Skeletal muscle tissue (tissue), 4 donors: ENCODE results near the gene ADIPOR1. TPM values are rescaled to one million over a fixed set of nuclear protein-coding genes. Genes with fewer than 3 reads are reported as not detected.
"Not testable (repeated sequence)": the region's sequence is repeated elsewhere in the genome, so short reads cannot be mapped to it uniquely, and the experiment has no call there.

Experiments
- H3K27ac ChIP-seq: one replicate; pipeline ENCODE4 v1.7.0; 2013; ENCODE audit warnings: mild to moderate bottlenecking, low read depth, low read length, inconsistent platforms
- H3K27me3 ChIP-seq, 3 donors: one replicate each; pipeline ENCODE4 v1.7.0; 2013; ENCODE audit warnings: low read length in 3 of 3; ENCODE audit not compliant: control insufficient read depth in 3 of 3, insufficient read depth in 3 of 3
- H3K36me3 ChIP-seq, 3 donors: one replicate each; pipeline ENCODE4 v1.7.0; 2013; ENCODE audit warnings: low read length in 3 of 3; ENCODE audit not compliant: control insufficient read depth in 3 of 3, insufficient read depth in 3 of 3
- H3K4me1 ChIP-seq, 3 donors: one replicate each; pipeline ENCODE4 v1.7.0; 2013; ENCODE audit warnings: low read length in 3 of 3, mild to moderate bottlenecking in 3 of 3; ENCODE audit not compliant: control insufficient read depth in 3 of 3, insufficient read depth in 3 of 3
- H3K4me3 ChIP-seq, 3 donors: one replicate each; pipeline ENCODE4 v1.7.0; 2013; ENCODE audit warnings: low read length in 3 of 3
- H3K9ac ChIP-seq, 3 donors: one replicate each; pipeline ENCODE4 v1.7.0; 2013; ENCODE audit warnings: low read length in 3 of 3, mild to moderate bottlenecking in 3 of 3, moderate library complexity in 2 of 3, low read depth in 1 of 3
- H3K9me3 ChIP-seq, 3 donors: one replicate each; pipeline ENCODE4 v1.7.0; 2013; ENCODE audit warnings: low read length in 3 of 3; ENCODE audit not compliant: control insufficient read depth in 3 of 3
- total RNA-seq: library from RNA; depleted of rRNA; stranded (reverse); fragments of >200 nt; gene quantifications from one replicate; pipeline ENCODE4 v1.2.3, GENCODE V29; 2014
- donor health status: Osteomylitis.

The ADIPOR1 gene
- total RNA-seq, 1 donor from 2014 or later = 96.6 TPM

- Histone ChIP-seq H3K4me1 (no peaks in the 10 kb centered on the region), H3K9me3 (no peaks in the 10 kb centered on the region), H3K27ac (no peak overlapping the region), H3K36me3 (peaks cover 45 to 57% (median 53%) of the 10 kb centered on the region in 3 donors), H3K9ac (no peak overlapping the region), H3K4me3 (no peak overlapping the region), H3K27me3 (no peaks in the 10 kb centered on the region)
Measured at GRCh38 chr1:202941372-202941771, 16.7 kb downstream of the ADIPOR1 start.

DNA sequence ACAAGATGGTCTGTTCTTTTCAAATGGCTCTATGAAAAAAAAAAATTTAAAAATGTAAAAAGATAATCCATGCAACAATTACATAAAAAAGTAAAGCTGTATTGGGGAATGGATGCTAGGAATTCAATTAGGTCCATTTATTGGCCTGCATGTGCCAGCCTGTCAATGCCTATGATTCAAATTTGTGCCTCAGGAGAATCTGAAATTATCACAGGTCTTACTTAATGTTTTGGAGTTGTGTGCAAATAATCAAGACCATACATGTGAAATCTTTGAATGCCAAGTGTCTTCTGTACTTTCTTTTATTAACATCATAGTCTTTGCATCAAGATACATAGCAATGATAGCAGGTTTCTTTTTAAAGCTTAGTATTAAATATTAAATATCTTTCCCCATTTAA, 17.6 kb downstream of the ADIPOR1 start:
- H3K36me3 ChIP-seq = peaks cover 43 to 49% (median 45%) of the 10 kb centered on the region in 3 donors
- H3K27ac ChIP-seq = no peak overlapping the region
- H3K27me3 ChIP-seq = no peaks in the 10 kb centered on the region
- no peaks in the 10 kb centered on the region for H3K9me3 ChIP-seq
- no peak overlapping the region for H3K9ac ChIP-seq
- H3K4me1 ChIP-seq = no peaks in the 10 kb centered on the region
- no peak overlapping the region for H3K4me3 ChIP-seq

DNA sequence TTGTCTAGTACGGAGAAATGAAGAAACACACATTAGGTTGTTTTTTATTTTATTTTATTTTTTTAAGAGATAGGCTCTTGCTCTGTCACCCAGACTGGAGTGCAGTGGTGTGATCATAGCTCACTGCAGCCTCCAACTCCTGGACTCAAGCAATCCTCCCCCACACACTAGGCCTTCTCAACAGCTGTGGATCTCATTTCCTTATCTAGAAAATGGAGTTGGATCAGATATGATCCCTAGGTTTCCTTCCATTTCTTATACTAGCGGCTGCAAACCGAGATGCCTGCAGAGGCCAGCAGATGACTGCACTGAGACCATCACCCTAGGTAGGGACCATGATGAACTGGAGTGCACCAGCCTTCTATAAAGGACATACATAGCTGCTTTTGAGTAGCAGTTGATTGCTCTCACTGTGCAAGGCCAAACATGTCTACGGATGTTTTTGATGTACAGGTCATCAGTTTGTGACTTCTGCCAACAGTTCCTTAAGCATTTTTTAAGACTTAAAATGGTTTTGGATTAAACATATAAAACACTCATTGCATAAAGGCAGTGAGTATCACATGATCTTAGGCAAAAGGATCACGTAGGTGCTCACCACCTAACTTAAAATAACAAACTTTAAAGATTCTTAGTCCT, 19.7 kb downstream of the ADIPOR1 start:
- Histone ChIP-seq H3K27ac (no peak overlapping the region), H3K9me3 (no peaks in the 10 kb centered on the region), H3K4me1 (no peaks in the 10 kb centered on the region), H3K36me3 (peaks cover 22 to 28% (median 26%) of the 10 kb centered on the region in 3 donors), H3K4me3 (no peak overlapping the region), H3K9ac (no peak overlapping the region), H3K27me3 (no peaks in the 10 kb centered on the region)

GRCh38 chr1:202936409-202936808, 21.7 kb downstream of the ADIPOR1 start:
- H3K9ac ChIP-seq, H3K9me3 ChIP-seq, H3K4me3 ChIP-seq, H3K4me1 ChIP-seq, H3K27ac ChIP-seq, H3K27me3 ChIP-seq: not testable (repeated sequence)
- H3K36me3 ChIP-seq = peaks cover 6 to 11% (median 6%) of the 10 kb centered on the region in 3 donors

DNA sequence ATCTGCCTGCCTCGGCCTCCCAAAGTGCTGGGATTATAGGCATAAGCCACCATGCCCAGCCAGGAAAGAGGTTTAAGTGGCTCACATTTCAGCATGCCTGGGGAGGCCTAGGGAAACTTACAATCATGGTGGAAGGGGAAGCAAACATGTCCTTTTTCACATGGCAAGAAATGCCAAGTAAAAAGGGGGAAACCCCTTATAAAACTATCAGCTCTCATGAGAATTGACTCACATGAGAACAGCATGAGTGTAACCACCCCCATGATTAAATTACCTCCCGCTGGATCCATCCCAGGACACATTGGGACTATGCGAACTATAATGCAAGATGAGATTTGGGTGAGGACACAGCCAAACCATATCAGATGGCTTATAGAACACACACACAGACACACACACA, 22.3 kb downstream of the ADIPOR1 start:
- no peak overlapping the region for H3K9ac ChIP-seq
- peaks cover under 1 to 6% (median 1%) of the 10 kb centered on the region in 3 donors for H3K36me3 ChIP-seq
- no peak overlapping the region for H3K27ac ChIP-seq
- H3K4me3 ChIP-seq = no peak overlapping the region
- H3K27me3 ChIP-seq = no peaks in the 10 kb centered on the region
- H3K9me3 ChIP-seq = no peaks in the 10 kb centered on the region
- H3K4me1 ChIP-seq = no peaks in the 10 kb centered on the region

GRCh38 chr1:202934755-202935154, 23.4 kb downstream of the ADIPOR1 start:
- Histone ChIP-seq H3K4me1 (no peaks in the 10 kb centered on the region), H3K9me3 (no peaks in the 10 kb centered on the region), H3K27me3 (no peaks in the 10 kb centered on the region), H3K27ac (no peak overlapping the region), H3K9ac (no peak overlapping the region), H3K36me3 (no peaks in the 10 kb centered on the region), H3K4me3 (no peak overlapping the region)

DNA sequence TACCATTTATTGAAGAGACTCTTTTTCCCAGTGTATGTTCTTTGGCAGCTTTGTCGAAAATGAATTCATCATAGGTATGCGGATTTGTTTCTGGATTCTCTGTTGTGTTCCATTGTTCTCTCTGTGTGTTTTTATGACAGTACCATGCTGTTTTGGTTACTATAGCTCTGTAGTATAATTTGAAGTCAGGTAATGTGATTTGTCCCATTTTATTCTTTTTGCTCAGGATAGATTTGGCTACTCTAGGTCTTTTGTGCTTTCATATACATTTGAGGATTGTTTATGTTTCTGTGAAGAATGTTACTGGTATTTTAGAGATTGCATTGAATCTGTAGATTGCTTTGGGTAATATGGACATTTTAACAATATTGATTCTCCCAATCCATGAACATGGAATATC, 25.6 kb downstream of the ADIPOR1 start:
- Histone ChIP-seq H3K4me3 (no peak overlapping the region), H3K36me3 (no peaks in the 10 kb centered on the region), H3K27ac (no peak overlapping the region), H3K27me3 (no peaks in the 10 kb centered on the region), H3K9me3 (no peaks in the 10 kb centered on the region), H3K9ac (no peak overlapping the region), H3K4me1 (no peaks in the 10 kb centered on the region)

GRCh38 chr1:202926581-202927491, 31.3 kb downstream of the ADIPOR1 start, which contains the start of gene KLHL12:
Gene KLHL12 (minus strand): TSS chr1:202927234. CDS start chr1:202925162, 2,072 bp downstream.
- no peaks in the 10 kb centered on the region for H3K27me3 ChIP-seq
- no peaks in the 10 kb centered on the region for H3K9me3 ChIP-seq
- H3K36me3 ChIP-seq = peaks cover 0 to 5% (median 0%) of the 10 kb centered on the region in 3 donors
- H3K27ac ChIP-seq = peak within 1 kb of the TSS; percentile 95
- peak within 1 kb of the TSS; percentile 97 to 98 (median 98) for H3K4me3 ChIP-seq
- H3K4me1 ChIP-seq = peaks cover 3 to 7% (median 4%) of the 10 kb centered on the region in 3 donors
- H3K9ac ChIP-seq = peak within 1 kb of the TSS; percentile 91 to 97 (median 93)

DNA sequence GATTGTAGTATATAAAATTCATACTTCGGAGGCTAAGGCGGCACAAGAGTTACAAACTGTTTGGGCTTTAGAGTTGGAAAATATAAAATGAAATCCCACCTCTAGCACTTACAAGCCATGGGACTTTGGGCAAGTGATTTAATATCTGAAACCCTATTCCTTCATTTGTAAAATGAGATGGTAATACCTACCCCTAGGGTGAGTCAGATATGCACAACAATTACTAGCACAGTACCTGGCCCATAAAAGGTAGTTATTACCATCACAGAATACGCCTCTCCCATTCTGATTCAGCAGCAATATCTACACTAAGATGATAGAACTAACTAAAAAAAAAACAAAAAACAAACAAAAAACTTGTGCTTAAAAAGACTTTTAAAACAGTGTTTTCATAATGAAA, 34.6 kb downstream of the ADIPOR1 start:
- Histone ChIP-seq H3K4me1 (peaks cover 3 to 7% (median 4%) of the 10 kb centered on the region in 3 donors), H3K4me3 (no peak overlapping the region), H3K9ac (peak overlapping the region in 1 of 3 donors; percentile 4), H3K27me3 (no peaks in the 10 kb centered on the region), H3K36me3 (peaks cover 0 to 14% (median 5%) of the 10 kb centered on the region in 3 donors), H3K9me3 (no peaks in the 10 kb centered on the region), H3K27ac (no peak overlapping the region)

DNA sequence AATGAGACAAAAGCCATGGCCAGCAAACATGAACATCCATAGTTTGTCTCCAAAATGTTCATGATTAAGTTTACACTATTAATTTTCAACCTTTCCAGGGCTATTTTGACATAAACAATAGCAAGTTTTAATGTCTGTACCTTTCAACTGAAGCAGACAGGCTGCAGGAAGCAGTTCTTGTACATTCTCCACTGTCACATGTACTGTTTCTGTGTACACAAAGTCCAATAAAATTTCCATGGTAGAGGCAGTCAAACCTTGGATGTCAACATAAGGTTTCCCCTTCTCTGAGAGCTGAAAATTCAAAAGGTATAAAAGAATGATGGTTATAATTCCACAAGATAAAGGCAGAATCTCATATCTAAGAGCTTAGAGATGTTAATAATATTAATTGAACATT, 38.5 kb downstream of the ADIPOR1 start:
- Histone ChIP-seq H3K4me1 (peaks cover 0 to 3% (median 0%) of the 10 kb centered on the region in 3 donors), H3K9ac (no peak overlapping the region), H3K9me3 (no peaks in the 10 kb centered on the region), H3K36me3 (peaks cover 18 to 41% (median 40%) of the 10 kb centered on the region in 3 donors), H3K4me3 (no peak overlapping the region), H3K27ac (no peak overlapping the region), H3K27me3 (no peaks in the 10 kb centered on the region)
